ENCODE results near the gene SCUBE3.

Gene SCUBE3

DNA sequence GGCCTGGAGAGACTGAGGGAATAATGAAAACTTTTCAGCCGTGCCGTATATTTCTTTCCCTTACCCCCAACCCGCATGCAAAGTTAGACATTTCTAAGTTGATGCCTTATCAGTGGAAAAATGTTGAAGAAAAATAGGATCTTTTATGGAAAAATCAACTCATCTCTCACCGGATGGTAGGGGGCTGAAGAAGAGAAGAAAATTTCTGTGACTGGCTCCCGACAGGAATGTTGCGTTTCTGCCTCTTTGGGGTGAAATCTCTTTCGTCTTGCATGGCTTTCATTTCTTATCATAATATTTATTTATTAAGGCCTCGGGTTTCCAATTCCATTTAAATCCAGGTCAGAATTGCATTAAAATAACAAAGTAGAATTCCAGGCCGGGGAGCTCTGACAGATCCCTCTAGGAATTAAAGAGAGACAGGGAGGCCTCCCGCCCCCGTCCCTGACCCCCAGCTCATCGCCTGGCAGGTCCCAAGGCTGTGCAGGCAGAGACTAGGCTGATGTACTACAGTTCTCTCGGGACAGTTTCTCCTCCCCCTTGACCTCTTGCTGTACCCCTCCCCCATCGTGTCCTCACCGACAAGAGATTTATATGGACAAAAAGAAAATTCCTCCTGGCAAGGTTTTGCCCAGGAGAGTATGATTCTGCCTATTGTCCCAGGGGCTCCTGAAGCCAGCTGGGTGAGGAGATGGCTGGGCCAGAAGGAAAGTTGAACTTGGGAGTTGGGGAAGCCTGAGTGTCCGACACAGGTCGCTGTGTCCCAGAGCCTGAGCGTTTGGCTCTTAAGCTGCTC is 1.3 kb downstream of the SCUBE3 start:
- no peak for DNase-seq

DNA sequence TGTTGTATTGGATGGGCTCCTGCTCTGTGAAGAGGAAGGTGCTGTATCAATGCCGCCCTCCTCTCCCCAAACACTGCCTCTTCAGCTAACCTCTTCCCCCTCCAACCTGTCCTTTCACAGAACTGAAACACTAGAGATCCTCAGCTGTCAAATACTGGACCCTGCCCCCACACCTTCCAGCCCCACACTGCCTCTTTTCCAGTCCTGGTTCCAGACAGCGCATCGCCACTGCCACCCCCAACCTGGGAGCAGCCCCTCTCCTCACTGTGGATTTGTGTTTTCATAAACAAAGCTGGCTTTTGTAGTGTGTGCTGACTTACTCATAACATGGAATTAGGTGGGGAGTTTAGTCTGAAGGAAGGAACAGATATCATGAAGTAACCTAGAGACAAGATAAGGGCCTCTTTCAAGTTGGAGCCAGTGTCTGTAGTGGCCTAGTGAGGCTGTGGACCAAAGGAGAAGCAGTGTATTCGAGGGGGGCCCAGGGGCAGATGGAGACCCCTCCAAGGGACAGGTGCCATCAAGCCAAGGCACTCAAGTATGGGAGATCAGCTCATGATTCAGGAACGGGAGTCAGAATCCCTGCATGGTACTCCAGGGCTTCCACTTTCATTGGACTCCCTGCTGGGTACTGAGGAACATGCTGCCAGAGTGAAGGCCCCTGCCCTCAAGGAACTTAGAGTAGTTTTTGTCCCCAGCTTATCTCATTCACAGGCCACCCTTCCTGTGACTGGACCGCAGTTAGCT is 2.1 kb downstream of the SCUBE3 start:
- no peak for DNase-seq

DNA sequence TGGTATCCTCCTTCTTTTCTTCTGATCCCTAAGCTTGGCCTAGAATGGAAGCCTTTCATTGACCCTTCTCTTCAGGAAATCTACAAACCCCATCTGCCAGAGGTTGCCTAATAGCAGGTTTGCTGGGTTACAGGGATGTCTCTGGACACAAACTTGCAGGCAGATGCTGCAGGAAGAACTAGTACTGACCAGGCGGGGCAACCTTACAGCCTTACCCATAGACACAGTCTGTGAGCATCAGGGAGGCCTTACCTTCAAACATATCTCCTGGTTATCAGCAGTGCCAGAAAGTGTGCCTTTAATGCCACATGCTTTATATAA is 2.6 kb downstream of the SCUBE3 start:
- no peak for DNase-seq

DNA sequence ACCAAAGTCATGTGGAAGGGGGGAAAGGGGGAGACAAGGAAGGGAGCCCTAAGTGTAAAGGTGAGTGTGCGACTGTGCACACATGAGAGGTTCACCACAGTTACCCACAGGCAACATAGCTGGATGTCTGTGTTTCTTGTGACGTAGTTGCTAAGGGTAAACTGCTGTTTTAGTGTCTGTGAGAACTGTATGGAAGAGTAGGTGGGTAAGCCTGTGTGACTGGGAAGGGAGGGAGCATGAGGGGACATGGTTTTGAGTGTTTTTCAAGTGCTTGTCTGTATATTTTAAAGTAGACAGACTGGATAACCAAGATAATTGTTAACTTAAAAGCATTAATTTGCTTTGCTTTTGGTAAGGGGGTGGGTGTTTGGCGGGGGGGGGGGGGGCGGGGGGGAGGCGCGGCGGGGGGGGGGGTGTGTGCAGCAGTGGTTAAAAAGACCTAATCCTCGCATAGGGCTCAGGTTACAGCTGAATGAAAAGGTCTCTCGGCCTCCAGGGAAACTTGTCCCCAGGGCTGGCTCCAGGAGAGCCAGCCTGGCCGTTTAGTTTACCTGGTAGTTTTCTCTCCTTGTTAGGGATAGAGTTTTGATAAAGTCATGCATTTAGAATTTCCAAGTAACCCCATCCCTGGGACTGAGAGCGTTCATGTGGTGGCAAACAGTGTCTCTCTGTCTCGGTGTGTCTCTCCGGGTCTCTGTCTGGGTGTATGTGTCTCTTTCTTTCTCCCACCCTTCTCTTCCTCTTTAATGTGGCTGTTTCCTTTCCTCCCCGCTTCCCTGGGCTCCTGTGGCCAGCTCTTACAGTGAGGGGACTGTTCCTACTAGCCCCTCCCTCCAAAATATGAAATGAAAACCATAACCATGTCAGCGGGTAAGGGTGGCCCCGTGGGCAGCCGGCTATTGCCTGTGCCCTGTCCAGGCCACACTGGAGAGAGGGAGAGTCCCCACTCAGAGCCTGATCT is 3.4 kb downstream of the SCUBE3 start:
- DNase-seq: no peak

DNA sequence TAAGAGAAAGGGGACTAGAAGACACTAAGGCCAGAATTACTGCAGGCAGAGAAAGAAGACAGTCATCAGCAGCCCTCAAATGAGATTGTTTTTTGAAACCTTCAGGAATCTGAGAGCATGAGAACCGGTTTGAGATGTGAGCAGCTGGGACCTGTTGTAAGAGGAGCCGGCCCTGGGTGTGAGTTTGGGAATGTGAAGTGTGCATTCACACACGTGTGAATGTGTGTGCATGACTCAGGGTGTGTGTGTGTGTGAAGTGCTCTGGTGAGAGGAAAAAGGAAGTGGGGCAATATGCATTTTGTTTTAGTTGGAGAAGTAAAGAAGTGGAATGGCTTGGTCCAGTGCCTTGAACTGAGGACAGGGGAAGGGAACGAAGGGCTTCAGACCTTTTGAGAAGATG is 4.3 kb downstream of the SCUBE3 start:
- DNase-seq: no peak

DNA sequence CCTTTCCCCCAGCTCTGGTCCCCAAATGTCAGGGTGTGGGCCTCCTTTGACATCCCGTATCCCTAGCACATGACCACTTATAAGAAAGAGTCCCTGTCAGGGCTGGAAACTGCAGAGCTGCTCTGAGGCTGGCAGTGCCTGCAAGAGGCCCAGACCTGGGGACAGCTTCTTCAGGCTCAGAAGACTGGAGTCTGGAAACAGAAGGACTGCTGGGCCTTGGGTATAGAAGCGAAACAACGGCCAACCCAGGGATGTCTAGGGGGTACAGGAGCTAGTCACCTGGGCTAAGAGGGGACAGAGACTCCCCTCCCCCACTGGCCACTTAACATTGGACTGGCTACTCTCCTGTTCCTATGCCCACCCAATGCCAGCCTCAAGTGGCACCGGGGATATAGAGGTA is 4.7 kb downstream of the SCUBE3 start:
- no peak for DNase-seq

DNA sequence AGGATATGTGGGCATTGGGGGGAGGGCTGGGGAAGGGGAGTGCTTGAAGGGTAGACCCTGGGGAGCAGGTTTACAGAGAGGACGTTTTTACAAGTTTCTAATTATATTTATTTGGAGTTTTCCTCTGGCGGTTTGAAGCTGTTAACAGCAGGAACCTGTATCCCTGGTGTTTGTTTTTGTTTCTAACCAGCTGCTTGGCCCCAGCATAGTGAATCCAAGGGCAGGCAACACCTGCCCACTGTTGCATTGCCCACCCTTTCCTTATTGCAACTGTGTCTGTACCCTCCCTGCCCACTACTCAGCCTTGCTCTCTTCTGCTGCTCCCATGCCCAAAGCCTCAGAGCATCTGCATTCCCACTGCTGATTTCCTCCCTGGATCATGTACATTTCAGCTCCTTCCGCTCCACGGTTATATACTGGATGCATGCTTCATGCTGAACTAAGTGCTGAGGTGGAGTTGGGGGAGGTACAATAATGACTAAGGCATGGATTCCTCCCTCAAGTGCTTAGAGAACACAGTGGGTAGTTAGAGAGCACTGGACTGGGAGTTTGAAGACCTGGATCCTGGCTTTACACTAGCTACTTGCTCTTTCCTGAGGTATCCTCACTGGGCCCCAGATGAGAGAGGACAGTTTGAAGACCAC is 6.0 kb downstream of the SCUBE3 start:
- no peak for DNase-seq

DNA sequence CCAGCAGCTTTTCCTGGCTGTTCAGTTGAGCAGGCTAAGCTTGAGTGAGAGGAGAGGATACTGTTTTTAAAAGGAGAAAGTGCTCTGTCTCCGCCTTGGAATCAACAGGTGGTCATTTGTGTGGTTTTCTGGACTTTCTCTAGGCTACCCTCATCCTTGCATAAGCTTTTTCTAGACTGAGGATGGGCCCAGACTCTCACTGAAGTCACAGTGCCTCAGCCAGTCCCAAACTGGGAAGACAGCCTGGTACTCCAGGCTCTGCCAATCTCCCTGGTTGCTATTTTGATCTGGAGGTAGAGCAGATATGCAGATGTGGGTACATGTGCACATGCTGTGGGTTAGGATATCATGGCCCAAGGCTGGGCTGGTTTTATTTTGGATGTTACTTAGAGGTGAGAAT is 7.0 kb downstream of the SCUBE3 start:
- no peak for DNase-seq

DNA sequence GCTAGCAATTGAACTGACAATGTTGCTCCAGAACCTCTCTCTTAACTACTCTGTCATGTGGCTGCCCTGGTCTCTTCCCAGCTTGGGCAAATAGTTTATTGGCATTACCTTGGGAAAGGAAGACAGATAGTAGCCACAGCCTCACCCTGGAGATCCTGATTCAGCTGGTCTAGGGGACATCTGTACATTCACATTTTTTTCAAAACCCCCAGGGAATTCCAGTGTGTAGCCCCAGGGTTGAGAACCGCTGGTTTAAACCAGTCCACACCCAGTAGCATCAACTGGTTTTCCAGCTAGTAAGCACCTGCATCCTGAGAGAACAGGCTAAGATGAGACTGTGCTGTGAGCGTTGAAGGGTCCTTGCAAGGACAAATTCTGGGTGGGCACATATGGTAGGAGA is 9.6 kb downstream of the SCUBE3 start:
- DNase-seq: no peak

DNA sequence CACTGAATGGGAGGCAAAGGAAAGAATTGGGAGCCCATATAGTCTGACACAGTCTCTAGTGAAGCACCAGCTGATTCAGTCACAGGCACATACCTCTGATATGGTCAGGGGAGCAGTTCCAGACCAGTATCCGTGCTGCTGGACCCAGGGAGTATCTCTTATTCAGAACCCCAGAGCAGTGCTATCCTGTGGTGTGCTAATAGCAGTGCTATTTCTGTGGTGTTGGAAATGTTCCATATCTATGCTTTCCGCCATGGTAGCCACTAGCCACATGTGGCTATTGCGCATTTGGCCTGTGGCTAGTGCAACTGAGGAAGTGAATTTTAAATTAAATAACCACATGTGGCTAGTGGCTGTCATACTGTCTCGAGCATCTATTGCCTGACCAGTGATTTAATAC is 11.0 kb downstream of the SCUBE3 start:
- no peak for DNase-seq

DNA sequence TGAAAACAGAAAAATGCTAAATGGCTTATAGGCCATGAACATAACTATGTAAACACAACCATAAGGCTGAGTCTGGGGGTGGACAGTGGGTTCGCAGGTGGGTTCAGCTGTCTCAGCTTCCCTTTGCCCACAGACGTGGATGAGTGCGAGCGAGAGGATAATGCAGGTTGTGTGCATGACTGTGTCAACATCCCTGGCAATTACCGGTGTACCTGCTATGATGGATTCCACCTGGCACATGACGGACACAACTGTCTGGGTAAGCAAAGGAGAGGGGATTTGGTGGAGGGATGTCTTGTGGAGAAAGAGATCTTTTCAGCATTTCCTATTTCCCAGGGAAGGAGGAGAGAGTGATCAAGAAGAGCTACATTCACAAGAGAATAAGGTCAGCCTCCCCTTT is 14.7 kb downstream of the SCUBE3 start:
- no peak for DNase-seq

- DNase-seq: no peak
Observed at GRCh38 chr6:35229304-35229703, 15.5 kb downstream of the SCUBE3 start.

- no peak for DNase-seq
Observed at GRCh38 chr6:35230498-35230897, 16.7 kb downstream of the SCUBE3 start.

DNA sequence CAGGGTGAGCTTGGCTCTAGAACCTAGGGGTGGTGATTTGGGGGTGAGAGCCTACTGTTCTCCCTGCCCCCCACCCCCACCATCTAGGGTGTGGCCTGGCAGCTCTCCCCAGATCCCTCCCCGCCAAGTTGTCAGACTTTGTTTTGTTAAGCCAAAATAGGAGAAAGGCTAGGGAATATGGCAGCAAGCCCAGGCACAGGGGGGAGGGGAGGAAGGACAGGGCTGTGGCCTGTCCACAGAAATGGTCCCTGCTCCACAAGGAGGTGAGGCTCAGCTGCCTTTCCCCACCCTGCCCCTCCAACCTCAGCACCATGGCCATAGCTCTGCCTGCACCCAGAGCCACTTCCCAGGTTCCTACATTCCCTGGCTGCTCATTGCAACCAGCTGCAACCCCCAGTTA is 17.2 kb downstream of the SCUBE3 start:
- no peak for DNase-seq

GRCh38 chr6:35231563-35231962 is 17.8 kb downstream of the SCUBE3 start:
- DNase-seq: no peak

DNA sequence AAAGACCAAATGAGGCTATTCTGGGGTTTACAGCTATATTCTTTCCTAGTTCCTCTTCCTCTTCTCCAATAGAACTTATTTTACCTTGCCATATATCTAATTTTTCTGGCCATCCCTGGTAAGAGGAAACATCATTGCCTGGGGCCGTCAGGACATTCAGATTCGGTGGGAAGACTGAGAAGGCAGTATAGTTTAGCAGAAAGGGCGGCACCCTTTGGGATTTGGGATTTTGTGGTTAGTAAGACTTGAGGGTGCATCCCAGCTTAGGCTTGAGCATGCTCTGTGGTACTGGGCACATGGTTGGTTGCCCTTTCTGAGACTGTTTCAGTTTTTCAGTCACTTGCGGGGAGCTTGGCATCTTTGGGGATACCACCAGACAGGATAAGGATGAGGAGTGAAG is 21.1 kb downstream of the SCUBE3 start:
- no peak for DNase-seq

DNA sequence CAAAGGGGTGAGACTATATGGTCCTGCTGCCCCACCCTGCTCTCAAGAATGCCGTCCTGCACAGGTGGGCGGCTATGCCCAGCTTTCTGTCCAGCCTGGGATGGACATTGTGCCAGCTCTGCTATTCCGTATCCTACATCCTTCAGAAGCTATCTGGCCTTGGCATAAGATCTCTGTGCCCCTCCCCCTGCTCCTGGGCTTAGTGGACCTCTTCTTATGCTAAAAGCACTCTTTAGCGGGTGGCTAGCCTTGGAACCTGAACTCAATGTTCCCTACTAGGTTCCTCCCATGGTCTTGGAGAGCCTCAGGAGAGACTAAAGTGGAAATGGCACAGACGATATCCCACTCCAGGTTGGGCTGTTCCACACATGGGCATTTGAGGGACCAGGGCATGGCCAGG is 22.5 kb downstream of the SCUBE3 start:
- no peak for DNase-seq

DNA sequence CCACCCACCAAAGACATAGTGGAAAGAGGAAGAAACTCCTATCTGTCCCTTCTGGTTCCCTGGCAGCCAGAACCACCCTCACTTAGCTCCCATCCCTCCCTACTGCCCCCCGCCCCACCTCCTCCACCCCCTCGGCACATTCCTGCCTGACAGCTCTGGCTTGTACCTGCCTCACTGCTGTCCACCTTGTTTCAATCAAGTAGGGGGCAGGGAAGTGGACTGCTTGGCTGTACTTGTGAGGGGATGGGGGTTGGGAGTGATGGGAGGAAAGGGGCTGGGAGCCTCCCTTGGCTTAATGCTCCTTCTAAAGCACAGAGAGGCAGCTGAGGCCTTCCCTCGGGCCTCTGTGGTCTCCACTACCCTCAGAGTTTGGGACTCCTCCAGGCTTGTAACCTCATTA is 23.7 kb downstream of the SCUBE3 start:
- no peak for DNase-seq

DNA sequence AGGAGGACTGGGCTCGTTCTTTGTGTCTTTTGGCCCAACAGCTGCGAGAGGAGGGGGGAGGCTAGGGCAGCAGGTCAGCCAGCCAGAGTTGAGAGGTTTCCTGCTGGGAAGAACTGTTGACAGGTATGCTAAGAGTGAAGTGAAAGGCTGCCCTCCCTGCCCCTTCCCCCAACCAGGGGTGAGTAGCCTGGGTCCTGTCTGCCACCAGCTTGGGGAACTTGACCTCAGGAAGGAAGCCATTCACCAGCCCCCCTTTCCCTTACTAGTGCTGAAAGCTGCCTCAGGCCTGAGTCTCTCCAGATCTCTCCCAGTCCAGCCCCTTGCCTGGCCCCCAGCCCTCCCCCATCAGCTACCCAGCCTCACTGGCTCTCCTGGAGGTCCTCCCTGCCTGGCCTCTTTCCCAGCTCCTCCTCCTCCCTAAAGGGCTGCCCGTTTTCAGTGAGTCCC is 25.1 kb downstream of the SCUBE3 start:
- no peak for DNase-seq

GRCh38 chr6:35239581-35239980 is 25.8 kb downstream of the SCUBE3 start:
- no peak for DNase-seq

DNA sequence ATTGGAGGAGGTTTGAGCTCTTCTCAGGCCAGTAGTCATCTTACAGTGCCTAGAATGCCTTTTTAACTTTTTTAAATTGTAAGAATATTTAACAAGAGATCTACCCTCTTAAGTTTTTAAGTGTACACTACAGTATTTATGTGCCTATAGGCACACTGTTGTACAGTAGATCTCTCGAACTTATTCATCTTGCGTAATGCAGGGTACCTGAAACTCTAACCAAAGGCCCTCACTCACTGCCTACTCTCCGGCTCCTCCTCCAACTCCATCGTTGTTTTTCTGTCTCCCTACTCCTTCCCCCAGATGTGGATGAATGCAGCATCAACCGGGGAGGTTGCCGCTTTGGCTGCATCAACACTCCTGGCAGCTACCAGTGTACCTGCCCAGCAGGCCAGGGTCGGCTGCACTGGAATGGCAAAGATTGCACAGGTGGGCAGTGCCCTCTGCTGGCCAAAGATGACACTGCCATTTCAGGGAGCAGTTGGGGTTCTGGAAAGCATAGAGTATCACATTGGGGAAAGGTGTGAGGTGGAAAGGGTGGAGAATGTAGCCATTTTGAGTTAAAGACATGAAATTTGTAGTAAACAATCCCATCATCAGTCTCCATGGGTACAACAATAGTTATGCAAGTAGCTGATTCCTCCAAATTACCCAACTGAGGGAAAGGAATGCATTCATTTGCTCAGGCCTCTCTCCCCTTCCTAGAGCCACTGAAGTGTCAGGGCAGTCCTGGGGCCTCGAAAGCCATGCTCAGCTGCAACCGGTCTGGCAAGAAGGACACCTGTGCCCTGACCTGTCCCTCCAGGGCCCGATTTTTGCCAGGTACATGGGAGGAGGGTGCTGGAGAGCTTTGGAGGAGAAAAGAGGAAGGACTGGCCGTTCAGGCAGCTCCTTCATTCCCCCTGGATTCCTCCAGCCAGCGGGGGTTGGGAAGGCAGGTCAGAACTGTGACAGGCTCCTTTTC is 27.4 kb downstream of the SCUBE3 start:
- DNase-seq: peak; percentile 65

- no peak for DNase-seq
Observed at GRCh38 chr6:35242486-35242885, 28.7 kb downstream of the SCUBE3 start.
